Neuron (in vitro differentiated cells): ENCODE results near the gene LTA.
A peak's percentile ranks its signal among the peaks of the same experiment; 100 is the strongest.

Experiments used
- H2AFZ ChIP-seq: one replicate; pipeline ENCODE4 v1.6.1; 2013; ENCODE audit warnings: low read depth, mild to moderate bottlenecking, inconsistent platforms, low read length, moderate library complexity
- H3K27me3 ChIP-seq: one replicate; pipeline ENCODE4 v1.6.1; 2013; ENCODE audit warnings: low read length; ENCODE audit not compliant: insufficient read depth
- H3K36me3 ChIP-seq: one replicate; pipeline ENCODE4 v1.6.1; 2013; ENCODE audit warnings: low read length; ENCODE audit not compliant: insufficient read depth
- H3K4me1 ChIP-seq: one replicate; pipeline ENCODE4 v1.6.1; 2013; ENCODE audit warnings: low read length; ENCODE audit not compliant: insufficient read depth
- H3K4me3 ChIP-seq: 2 replicates; pipeline ENCODE4 v1.5.1; 2013; ENCODE audit warnings: mild to moderate bottlenecking, low read length, moderate library complexity
- H3K9me3 ChIP-seq: one replicate; pipeline ENCODE4 v1.6.1; 2013; ENCODE audit warnings: low read length

The LTA gene

GRCh38 chr6:31579119-31579505 lies 7.0 kb downstream of the LTA start:
- H3K27me3 ChIP-seq: peaks cover 21% of the 10 kb centered on the region
- H3K9me3 ChIP-seq: no peaks in the 10 kb centered on the region
- H2AFZ ChIP-seq: no peak overlapping the region
- no peaks in the 10 kb centered on the region for H3K36me3 ChIP-seq
- no peak overlapping the region for H3K4me3 ChIP-seq
- no peaks in the 10 kb centered on the region for H3K4me1 ChIP-seq

- Histone ChIP-seq H3K4me3 (no peak overlapping the region), H3K9me3 (no peaks in the 10 kb centered on the region), H3K27me3 (peaks cover 21% of the 10 kb centered on the region), H3K36me3 (no peaks in the 10 kb centered on the region), H3K4me1 (no peaks in the 10 kb centered on the region), H2AFZ (no peak overlapping the region)
These were observed 7.7 kb downstream of the LTA start for GRCh38 chr6:31579546-31580437.

GRCh38 chr6:31580438-31580740 lies 8.3 kb downstream of the LTA start:
- Histone ChIP-seq H3K4me1 (no peaks in the 10 kb centered on the region), H3K4me3 (peak overlapping the region; percentile 54), H3K27me3 (peaks cover 21% of the 10 kb centered on the region), H2AFZ (peak overlapping the region; percentile 85), H3K36me3 (no peaks in the 10 kb centered on the region), H3K9me3 (no peaks in the 10 kb centered on the region)

GRCh38 chr6:31580807-31581433 lies 8.8 kb downstream of the LTA start:
- Histone ChIP-seq H3K27me3 (peaks cover 21% of the 10 kb centered on the region), H3K36me3 (no peaks in the 10 kb centered on the region), H3K4me3 (peak overlapping the region; percentile 54), H3K4me1 (no peaks in the 10 kb centered on the region), H2AFZ (peak overlapping the region; percentile 85), H3K9me3 (no peaks in the 10 kb centered on the region)

- peaks cover 21% of the 10 kb centered on the region for H3K27me3 ChIP-seq
- H3K4me1 ChIP-seq: no peaks in the 10 kb centered on the region
- peak overlapping the region; percentile 85 for H2AFZ ChIP-seq
- H3K36me3 ChIP-seq: no peaks in the 10 kb centered on the region
- H3K4me3 ChIP-seq: peak overlapping the region; percentile 54
- H3K9me3 ChIP-seq: no peaks in the 10 kb centered on the region
These were observed 9.5 kb downstream of the LTA start for GRCh38 chr6:31581434-31582229.

GRCh38 chr6:31582230-31582643 lies 10.1 kb downstream of the LTA start, which contains the start of gene LTB:
Gene LTB, minus strand, starts transcription at chr6:31582424. Its CDS starts 7 bp downstream, at chr6:31582417.
- H3K4me1 ChIP-seq: no peaks in the 10 kb centered on the region
- peak within 1 kb of the TSS; percentile 54 for H3K4me3 ChIP-seq
- H3K36me3 ChIP-seq: no peaks in the 10 kb centered on the region
- H3K9me3 ChIP-seq: no peaks in the 10 kb centered on the region
- peaks cover 15% of the 10 kb centered on the region for H3K27me3 ChIP-seq
- H2AFZ ChIP-seq: peak within 1 kb of the TSS; percentile 85

- Histone ChIP-seq H3K4me1 (no peaks in the 10 kb centered on the region), H3K4me3 (no peak overlapping the region), H3K9me3 (no peaks in the 10 kb centered on the region), H3K36me3 (no peaks in the 10 kb centered on the region), H2AFZ (no peak overlapping the region), H3K27me3 (peaks cover 9% of the 10 kb centered on the region)
These were observed 13.4 kb downstream of the LTA start for GRCh38 chr6:31585491-31585890.

GRCh38 chr6:31586008-31586407 lies 13.9 kb downstream of the LTA start, which contains the start of gene LST1:
Gene LST1, plus strand, starts transcription at chr6:31586277. Its CDS starts 1,023 bp downstream, at chr6:31587300.
- Histone ChIP-seq H3K4me3 (no peak within 1 kb of the TSS), H3K9me3 (no peaks in the 10 kb centered on the region), H3K27me3 (peaks cover 9% of the 10 kb centered on the region), H3K36me3 (no peaks in the 10 kb centered on the region), H3K4me1 (no peaks in the 10 kb centered on the region), H2AFZ (no peak within 1 kb of the TSS)

- H3K9me3 ChIP-seq: no peaks in the 10 kb centered on the region
- no peak overlapping the region for H3K4me3 ChIP-seq
- H2AFZ ChIP-seq: no peak overlapping the region
- no peaks in the 10 kb centered on the region for H3K4me1 ChIP-seq
- H3K27me3 ChIP-seq: peaks cover 9% of the 10 kb centered on the region
- H3K36me3 ChIP-seq: no peaks in the 10 kb centered on the region
These were observed 14.7 kb downstream of the LTA start for GRCh38 chr6:31586599-31587281.

GRCh38 chr6:31587791-31588777 lies 16.0 kb downstream of the LTA start:
- Histone ChIP-seq H3K36me3 (no peaks in the 10 kb centered on the region), H3K4me1 (no peaks in the 10 kb centered on the region), H2AFZ (no peak overlapping the region), H3K27me3 (peaks cover 6% of the 10 kb centered on the region), H3K9me3 (no peaks in the 10 kb centered on the region), H3K4me3 (no peak overlapping the region)

- H3K4me3 ChIP-seq: no peak overlapping the region
- no peaks in the 10 kb centered on the region for H3K4me1 ChIP-seq
- H3K36me3 ChIP-seq: no peaks in the 10 kb centered on the region
- peaks cover 6% of the 10 kb centered on the region for H3K27me3 ChIP-seq
- no peak overlapping the region for H2AFZ ChIP-seq
- no peaks in the 10 kb centered on the region for H3K9me3 ChIP-seq
These were observed 17.0 kb downstream of the LTA start for GRCh38 chr6:31588871-31589650.
